Neural progenitor cell (in vitro differentiated cells): ENCODE data around the gene PLCB1. TPM values are rescaled to one million over a fixed set of nuclear protein-coding genes. Genes with fewer than 3 reads are reported as not detected.

Experiments
- DNase-seq: peaks from one replicate; pipeline ENCODE4 v3.0.0-alpha.2; 2016; ENCODE audit warnings: low spot score
- H2AFZ ChIP-seq: fragments of 200-600 bp; sonication (generic); replicated peaks from 2 replicates; pipeline ENCODE4 v1.6.1; 2016; ENCODE audit warnings: antibody characterized with exemption
- H3F3A ChIP-seq: fragments of 200-600 bp; sonication (generic); 2 replicates; pipeline ENCODE4 v1.6.1; 2016; ENCODE audit warnings: antibody characterized with exemption, low read depth
- H3K27ac ChIP-seq: fragments of 200-600 bp; sonication (generic); 2 replicates; pipeline ENCODE4 v1.5.1; 2016; ENCODE audit warnings: mild to moderate bottlenecking
- H3K27me3 ChIP-seq: fragments of 200-600 bp; sonication (generic); 2 replicates; pipeline ENCODE4 v1.6.1; 2016; ENCODE audit warnings: mild to moderate bottlenecking, moderate library complexity
- H3K36me3 ChIP-seq: fragments of 200-600 bp; sonication (generic); 2 replicates; pipeline ENCODE4 v1.5.1; 2016
- H3K4me1 ChIP-seq: fragments of 200-600 bp; sonication (generic); 2 replicates; pipeline ENCODE4 v1.6.1; 2016; ENCODE audit warnings: mixed run types
- H3K4me2 ChIP-seq: fragments of 200-600 bp; sonication (generic); 2 replicates; pipeline ENCODE4 v1.6.1; 2016
- H3K4me3 ChIP-seq: fragments of 200-600 bp; sonication (generic); 2 replicates; pipeline ENCODE4 v1.5.1; 2016
- H3K79me2 ChIP-seq: fragments of 200-600 bp; sonication (generic); 2 replicates; pipeline ENCODE4 v1.6.1; 2016; ENCODE audit warnings: low read depth
- H3K9ac ChIP-seq: fragments of 200-600 bp; sonication (generic); 2 replicates; pipeline ENCODE4 v1.6.1; 2016
- H3K9me3 ChIP-seq: fragments of 200-600 bp; sonication (generic); 2 replicates; pipeline ENCODE4 v1.5.1; 2016; ENCODE audit warnings: low read depth
- H4K20me1 ChIP-seq: fragments of 200-600 bp; sonication (generic); 2 replicates; pipeline ENCODE4 v1.6.1; 2016; ENCODE audit warnings: low read depth
- H3K27ac Mint-ChIP-seq: 3 replicates; pipeline ENCODE4 v1.8.0; 2021; ENCODE audit warnings: mixed read lengths
- H3K27me3 Mint-ChIP-seq: 2 replicates; pipeline ENCODE4 v1.8.0; 2022; ENCODE audit warnings: low read depth, mild to moderate bottlenecking, inconsistent platforms, moderate library complexity, mixed read lengths; ENCODE audit not compliant: insufficient read depth
- H3K36me3 Mint-ChIP-seq: 3 replicates; pipeline ENCODE4 v1.8.0; 2021; ENCODE audit warnings: mixed read lengths
- H3K4me1 Mint-ChIP-seq: 3 replicates; pipeline ENCODE4 v1.8.0; 2021; ENCODE audit warnings: mixed read lengths
- H3K4me3 Mint-ChIP-seq: 3 replicates; pipeline ENCODE4 v1.8.0; 2021; ENCODE audit warnings: mild to moderate bottlenecking, moderate library complexity, mixed read lengths
- H3K9me3 Mint-ChIP-seq: 3 replicates; pipeline ENCODE4 v1.8.0; 2020; ENCODE audit warnings: mixed read lengths
- CTCF ChIP-seq: fragments of 200-600 bp; sonication (generic); IDR thresholded peaks from 2 replicates; pipeline ENCODE4 v1.5.1; 2017; ENCODE audit warnings: antibody characterized with exemption, mild to moderate bottlenecking
- EZH2 ChIP-seq: fragments of 200-600 bp; sonication (generic); IDR thresholded peaks from 2 replicates; pipeline ENCODE4 v1.6.1; 2017; ENCODE audit warnings: antibody characterized with exemption, mild to moderate bottlenecking, moderate library complexity
- EZH2phosphoT487 ChIP-seq: fragments of 200-600 bp; sonication (generic); IDR thresholded peaks from 2 replicates; pipeline ENCODE4 v1.6.1; 2017; ENCODE audit warnings: antibody characterized with exemption
- total RNA-seq: library from RNA; depleted of rRNA; stranded (reverse); fragments of >200 nt; gene quantifications from 2 replicates; pipeline ENCODE4 v1.2.3, GENCODE V29; 2015; ENCODE audit warnings: low replicate concordance

Gene PLCB1
- total RNA-seq, 1 donor from 2014 or later, result 30.2 TPM

- Histone ChIP-seq H3K79me2 (no peaks in the 10 kb centered on the region), H3K4me3 (no peak overlapping the region), H3K9me3 (no peaks in the 10 kb centered on the region), H4K20me1 (no peaks in the 10 kb centered on the region), H2AFZ (no peak overlapping the region), H3K4me2 (no peak overlapping the region), H3K27ac (no peak overlapping the region), H3K4me1 (peaks cover under 1% of the 10 kb centered on the region), H3K9ac (no peak overlapping the region), H3K36me3 (no peaks in the 10 kb centered on the region), H3F3A (no peaks in the 10 kb centered on the region), H3K27me3 (no peaks in the 10 kb centered on the region)
- Mint-ChIP-seq H3K27ac (no peak overlapping the region), H3K36me3 (no peaks in the 10 kb centered on the region), H3K27me3 (peaks cover 2% of the 10 kb centered on the region), H3K9me3 (no peaks in the 10 kb centered on the region), H3K4me3 (no peak overlapping the region), H3K4me1 (peaks cover 2% of the 10 kb centered on the region)
- TF ChIP-seq EZH2 (no peak), EZH2phosphoT487 (no peak), CTCF (no peak)
- DNase-seq, result no peak
Measured at GRCh38 chr20:8220716-8221115, 88.7 kb downstream of the PLCB1 start.

- Mint-ChIP-seq H3K4me3 (no peak overlapping the region), H3K4me1 (peaks cover under 1% of the 10 kb centered on the region), H3K9me3 (no peaks in the 10 kb centered on the region), H3K27ac (no peak overlapping the region), H3K27me3 (peaks cover 2% of the 10 kb centered on the region), H3K36me3 (no peaks in the 10 kb centered on the region)
- no peak for TF ChIP-seq EZH2phosphoT487
- no peaks in the 10 kb centered on the region for H3K4me1 ChIP-seq
- no peaks in the 10 kb centered on the region for H3K27me3 ChIP-seq
- no peak overlapping the region for H3K9ac ChIP-seq
- H3K27ac ChIP-seq, result no peak overlapping the region
- H4K20me1 ChIP-seq, result no peaks in the 10 kb centered on the region
- no peak overlapping the region for H3K4me2 ChIP-seq
- no peaks in the 10 kb centered on the region for H3K9me3 ChIP-seq
- H3K79me2 ChIP-seq, result no peaks in the 10 kb centered on the region
- no peak overlapping the region for H3K4me3 ChIP-seq
- no peaks in the 10 kb centered on the region for H3F3A ChIP-seq
- no peak for DNase-seq
- no peaks in the 10 kb centered on the region for H3K36me3 ChIP-seq
- H2AFZ ChIP-seq, result no peak overlapping the region
Measured at GRCh38 chr20:8221887-8222419, 89.9 kb downstream of the PLCB1 start.

- Mint-ChIP-seq H3K4me1 (peaks cover 9% of the 10 kb centered on the region), H3K4me3 (no peak overlapping the region), H3K36me3 (no peaks in the 10 kb centered on the region), H3K27ac (no peak overlapping the region), H3K27me3 (no peaks in the 10 kb centered on the region), H3K9me3 (no peaks in the 10 kb centered on the region)
- DNase-seq, result no peak
- H3K4me2 ChIP-seq, result no peak overlapping the region
- H3K36me3 ChIP-seq, result no peaks in the 10 kb centered on the region
- no peaks in the 10 kb centered on the region for H3K27me3 ChIP-seq
- no peak overlapping the region for H3K27ac ChIP-seq
- no peaks in the 10 kb centered on the region for H4K20me1 ChIP-seq
- H3K79me2 ChIP-seq, result no peaks in the 10 kb centered on the region
- no peak for TF ChIP-seq EZH2phosphoT487
- TF ChIP-seq EZH2, result no peak
- TF ChIP-seq CTCF, result no peak
- H3K4me1 ChIP-seq, result peaks cover 3% of the 10 kb centered on the region
- H2AFZ ChIP-seq, result no peak overlapping the region
- no peak overlapping the region for H3K4me3 ChIP-seq
- no peaks in the 10 kb centered on the region for H3K9me3 ChIP-seq
- H3K9ac ChIP-seq, result no peak overlapping the region
- H3F3A ChIP-seq, result no peaks in the 10 kb centered on the region
Measured at GRCh38 chr20:8223091-8223870, 91.2 kb downstream of the PLCB1 start.

- Histone ChIP-seq H3K27me3 (no peaks in the 10 kb centered on the region), H3K27ac (no peak overlapping the region), H3F3A (no peaks in the 10 kb centered on the region), H3K4me3 (no peak overlapping the region), H3K9me3 (no peaks in the 10 kb centered on the region), H3K36me3 (no peaks in the 10 kb centered on the region), H3K79me2 (no peaks in the 10 kb centered on the region), H3K4me2 (no peak overlapping the region), H3K4me1 (peaks cover 6% of the 10 kb centered on the region), H3K9ac (no peak overlapping the region), H2AFZ (no peak overlapping the region), H4K20me1 (no peaks in the 10 kb centered on the region)
- no peaks in the 10 kb centered on the region for H3K9me3 Mint-ChIP-seq
- H3K4me3 Mint-ChIP-seq, result no peak overlapping the region
- no peaks in the 10 kb centered on the region for H3K27me3 Mint-ChIP-seq
- peak overlapping the region; percentile 70 for H3K27ac Mint-ChIP-seq
- H3K4me1 Mint-ChIP-seq, result peaks cover 13% of the 10 kb centered on the region
- no peak for DNase-seq
- TF ChIP-seq EZH2phosphoT487 (no peak), CTCF (no peak), EZH2 (no peak)
- no peaks in the 10 kb centered on the region for H3K36me3 Mint-ChIP-seq
Measured at GRCh38 chr20:8225658-8226057, 93.6 kb downstream of the PLCB1 start.
